ENCODE data around the gene EIF4B.

EIF4B gene

DNA sequence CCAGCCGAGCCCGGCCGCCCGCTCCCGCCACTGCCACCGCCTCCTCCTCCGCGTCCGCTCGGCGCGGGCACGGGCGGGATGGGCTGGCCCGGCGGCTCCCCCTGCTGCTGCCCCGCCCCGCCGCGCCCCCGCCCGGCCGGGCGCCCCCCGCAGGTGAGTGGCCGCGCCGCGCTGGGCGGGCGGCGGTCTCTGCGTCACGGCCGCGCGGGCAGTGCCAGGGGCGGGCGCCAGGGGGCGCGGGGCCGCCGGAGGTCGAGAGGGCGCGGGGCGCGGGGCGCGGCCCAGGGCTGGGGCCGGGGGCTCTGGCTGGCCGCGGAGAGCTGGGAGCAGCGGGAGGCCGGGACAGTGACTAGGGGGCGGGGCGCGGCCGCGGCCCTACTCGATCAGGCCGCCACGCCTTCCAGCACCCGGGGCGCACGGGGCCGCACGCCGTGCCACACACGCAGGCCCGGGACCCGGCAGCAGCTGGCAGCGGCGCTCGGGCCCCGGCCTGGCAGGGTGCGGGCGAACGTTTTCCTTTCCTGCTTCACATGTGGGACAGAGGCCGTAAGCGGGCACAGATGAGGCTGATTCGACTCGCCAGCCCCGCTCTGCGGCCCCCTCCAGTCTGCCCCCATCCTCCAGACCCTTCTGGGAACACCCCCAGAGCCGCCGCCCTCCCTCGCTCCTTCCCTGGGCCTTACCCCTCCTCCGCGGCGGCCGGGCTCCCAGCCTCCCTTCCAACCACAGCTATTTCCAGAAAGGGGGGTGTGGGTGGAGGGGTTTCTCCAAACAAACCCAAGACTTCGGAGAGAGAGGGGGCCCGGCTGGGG, 41.2 kb downstream of the EIF4B start:
- peak; percentile 57 for DNase-seq

DNA sequence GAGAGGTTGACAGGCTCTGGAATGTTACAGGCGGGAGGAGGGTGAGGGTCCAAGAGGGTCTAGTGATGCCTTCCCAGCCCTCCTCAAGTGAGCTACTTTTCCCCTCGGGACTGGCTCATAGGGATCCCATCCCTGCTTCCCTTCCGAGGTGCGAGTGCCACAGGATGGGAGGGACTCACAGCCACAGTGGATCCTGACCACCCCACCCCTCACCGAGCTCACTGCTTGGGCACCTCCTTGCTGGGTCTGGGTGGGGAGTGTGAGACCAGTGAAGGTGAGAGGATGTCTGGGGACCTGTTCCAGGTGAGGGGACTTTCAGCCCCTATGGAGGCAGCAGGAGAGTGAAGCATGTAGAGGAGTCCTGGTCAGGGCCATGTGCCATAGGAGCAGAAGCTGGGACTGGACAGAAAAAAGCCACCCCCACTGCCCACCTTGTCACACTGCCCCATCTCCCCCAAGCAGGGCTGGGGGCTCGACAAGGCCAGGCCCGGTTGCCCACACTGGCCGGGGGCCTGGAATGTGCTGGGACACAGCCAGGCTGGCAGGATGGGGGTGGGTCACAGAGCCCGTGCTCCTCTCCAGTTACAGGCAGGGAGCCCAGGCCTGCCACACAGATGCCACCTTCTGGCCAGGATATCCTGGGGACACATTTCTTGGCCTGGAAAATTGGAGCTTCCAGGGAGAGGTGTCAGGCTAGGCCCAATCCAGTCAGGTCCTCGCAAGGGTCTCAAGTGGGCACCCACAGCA, 42.0 kb downstream of the EIF4B start:
- DNase-seq, result no peak

GRCh38 chr12:53048780-53049401, 42.6 kb downstream of the EIF4B start:
- DNase-seq, result no peak

GRCh38 chr12:53049571-53050318, 43.5 kb downstream of the EIF4B start, which contains the start of gene TNS2:
TNS2 (plus strand) TSS chr12:53050065; CDS start chr12:53050186, 121 bp downstream.
- no peak for DNase-seq

DNA sequence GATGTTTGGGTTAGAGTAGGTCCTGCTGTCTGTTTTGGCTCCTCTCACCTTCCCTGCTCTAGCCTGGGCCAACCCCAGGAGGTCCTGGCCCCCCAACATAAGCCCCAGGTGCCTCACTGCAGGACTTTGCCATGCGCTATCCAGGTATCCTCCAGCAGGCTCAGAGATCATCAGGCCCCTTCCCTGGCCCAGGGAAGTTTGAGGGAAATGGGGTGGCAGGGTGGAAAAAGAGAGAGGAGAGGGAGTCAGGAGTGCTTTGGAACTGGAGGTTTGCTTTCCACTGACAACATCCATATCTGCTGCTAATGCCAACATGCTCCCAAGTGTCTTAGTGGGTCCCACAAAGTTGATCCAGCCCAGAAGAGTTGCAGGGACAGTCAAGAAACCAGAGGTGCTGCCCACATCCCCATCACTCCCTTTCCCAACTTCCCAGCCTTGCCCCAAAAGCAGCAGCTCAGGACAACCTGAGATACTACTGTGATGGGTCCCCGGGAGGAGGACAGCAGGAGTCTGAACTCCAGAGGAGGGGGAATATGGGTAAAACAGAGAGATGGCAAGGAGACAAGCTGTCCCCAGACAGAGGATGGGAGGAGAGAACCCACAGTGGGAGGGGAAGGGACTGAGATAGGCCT, 44.3 kb downstream of the EIF4B start:
- DNase-seq, result no peak

GRCh38 chr12:53051058-53051880, 45.0 kb downstream of the EIF4B start:
- no peak for DNase-seq

- DNase-seq, result no peak
Observed at GRCh38 chr12:53051881-53052412, 45.7 kb downstream of the EIF4B start.

GRCh38 chr12:53052419-53053217, 46.4 kb downstream of the EIF4B start:
- no peak for DNase-seq

GRCh38 chr12:53053218-53054111, 47.2 kb downstream of the EIF4B start:
- peak; percentile 46 for DNase-seq

GRCh38 chr12:53054112-53054878, 48.0 kb downstream of the EIF4B start:
- DNase-seq, result peak; percentile 93

- no peak for DNase-seq
Observed at GRCh38 chr12:53055471-53056266, 49.4 kb downstream of the EIF4B start.

- no peak for DNase-seq
Observed at GRCh38 chr12:53056296-53056695, 50.0 kb downstream of the EIF4B start.

DNA sequence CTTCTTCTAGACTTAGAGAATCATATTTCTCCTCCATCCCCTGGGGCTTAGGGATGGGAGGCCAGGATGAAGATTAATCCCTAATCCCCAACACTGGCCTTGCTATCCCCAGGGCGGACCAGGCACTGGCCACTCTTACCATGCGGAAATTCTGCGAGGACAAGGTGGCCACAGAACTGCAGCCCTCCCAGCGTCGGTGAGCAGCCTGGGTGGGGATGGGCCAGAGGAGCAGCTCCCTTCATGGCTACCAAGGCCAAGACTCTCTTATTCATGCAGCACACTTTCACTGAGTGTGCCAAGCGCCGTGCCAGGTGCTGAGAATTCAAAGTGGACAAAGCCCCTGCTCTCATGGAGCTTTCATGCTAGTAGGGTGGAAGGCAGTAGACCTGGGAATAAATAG, 50.6 kb downstream of the EIF4B start:
- DNase-seq, result no peak

- DNase-seq, result no peak
Observed at GRCh38 chr12:53057816-53058500, 51.7 kb downstream of the EIF4B start.

DNA sequence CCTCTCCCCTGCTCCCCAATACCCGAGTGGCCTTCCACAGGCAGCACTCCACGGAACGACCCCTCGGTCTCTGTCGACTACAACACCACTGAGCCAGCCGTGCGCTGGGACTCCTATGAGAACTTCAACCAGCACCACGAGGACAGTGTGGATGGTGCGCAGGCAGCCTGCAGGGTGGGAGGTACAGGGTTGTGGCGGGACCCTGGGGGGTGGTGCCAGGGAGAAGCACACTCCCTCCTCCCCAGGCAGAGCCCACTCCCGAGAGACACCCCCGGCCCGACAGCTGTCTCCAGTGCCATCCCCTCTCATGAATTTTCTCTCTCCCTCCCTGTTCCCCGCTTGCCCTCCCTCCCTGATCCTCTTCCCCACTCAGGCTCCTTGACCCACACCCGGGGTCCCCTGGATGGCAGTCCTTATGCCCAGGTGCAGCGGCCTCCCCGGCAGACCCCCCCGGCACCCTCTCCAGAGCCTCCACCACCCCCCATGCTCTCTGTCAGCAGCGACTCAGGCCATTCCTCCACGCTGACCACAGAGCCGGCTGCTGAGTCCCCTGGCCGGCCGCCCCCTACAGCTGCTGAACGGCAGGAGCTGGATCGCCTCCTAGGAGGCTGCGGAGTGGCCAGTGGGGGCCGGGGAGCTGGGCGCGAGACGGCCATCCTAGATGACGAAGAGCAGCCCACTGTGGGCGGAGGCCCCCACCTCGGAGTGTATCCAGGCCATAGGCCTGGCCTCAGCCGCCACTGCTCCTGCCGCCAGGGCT, 52.6 kb downstream of the EIF4B start:
- DNase-seq, result no peak

DNA sequence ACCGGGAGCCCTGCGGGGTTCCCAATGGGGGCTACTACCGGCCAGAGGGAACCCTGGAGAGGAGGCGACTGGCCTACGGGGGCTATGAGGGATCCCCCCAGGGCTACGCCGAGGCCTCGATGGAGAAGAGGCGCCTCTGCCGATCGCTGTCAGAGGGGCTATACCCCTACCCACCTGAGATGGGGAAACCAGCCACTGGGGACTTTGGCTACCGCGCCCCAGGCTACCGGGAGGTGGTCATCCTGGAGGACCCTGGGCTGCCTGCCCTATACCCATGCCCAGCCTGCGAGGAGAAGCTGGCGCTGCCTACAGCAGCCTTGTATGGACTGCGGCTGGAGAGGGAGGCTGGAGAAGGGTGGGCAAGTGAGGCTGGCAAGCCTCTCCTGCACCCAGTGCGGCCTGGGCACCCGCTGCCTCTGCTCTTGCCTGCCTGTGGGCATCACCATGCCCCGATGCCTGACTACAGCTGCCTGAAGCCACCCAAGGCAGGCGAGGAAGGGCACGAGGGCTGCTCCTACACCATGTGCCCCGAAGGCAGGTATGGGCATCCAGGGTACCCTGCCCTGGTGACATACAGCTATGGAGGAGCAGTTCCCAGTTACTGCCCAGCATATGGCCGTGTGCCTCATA, 53.3 kb downstream of the EIF4B start:
- no peak for DNase-seq
